Nasal cavity respiratory epithelium epithelial cell of viscerocranial mucosa (primary cell): ENCODE measurements around the gene BRD3. TPM values are rescaled to one million over a fixed set of nuclear protein-coding genes. Genes with fewer than 3 reads are reported as not detected.

Source experiments
- total RNA-seq: library from RNA; depleted of rRNA; stranded (reverse); fragments of >200 nt; gene quantifications from 2 replicates; pipeline ENCODE4 v1.2.3, GENCODE V29; 2014

BRD3 gene
- total RNA-seq, result 6.8 and 22.7 TPM in 2 replicates

GRCh38 chr9:134067904-134068743, at the start of gene BRD3:
Gene BRD3, minus strand, starts transcription at chr9:134068026. Its CDS starts 14,549 bp downstream, at chr9:134053477.

GRCh38 chr9:134024828-134025605, 42.8 kb downstream of the BRD3 start, which contains the start of gene BRD3OS:
Gene BRD3OS, plus strand, starts transcription at chr9:134025481. Its CDS starts 1,267 bp downstream, at chr9:134026748.

GRCh38 chr9:133991964-133992779, 75.7 kb downstream of the BRD3 start, which contains the start of gene VAV2:
Gene VAV2, minus strand, starts transcription at chr9:133992324. Its CDS starts 46 bp downstream, at chr9:133992278.

Other genes with a start within 250 kb of the BRD3 start
- gene VAV2, start 75.7 kb downstream of the BRD3 start, total RNA-seq, result 21.2 and 56.4 TPM in 2 replicates
- 4.4 and 11.6 TPM in 2 replicates for gene BRD3OS, start 42.5 kb downstream of the BRD3 start, total RNA-seq
- gene WDR5, start 68.1 kb upstream of the BRD3 start, total RNA-seq, result 21.2 and 33.5 TPM in 2 replicates
- not detected in 2 replicates for gene RNU6ATAC, start 96.5 kb upstream of the BRD3 start, total RNA-seq